AG04450 (cell line): ENCODE results near the gene SH3GL3. TPM values are rescaled to one million over a fixed set of nuclear protein-coding genes. Genes with fewer than 3 reads are reported as not detected.
A peak's percentile ranks its signal among the peaks of the same experiment; 100 is the strongest.

Experiments
- CTCF ChIA-PET: fragments of 300-600, 350-600 bp; formaldehyde crosslinking; extraction: SDS; loops from one replicate; lab custom pipeline; 2022; ENCODE audit warnings: antibody characterized with exemption, inconsistent platforms; lab: Charles Lee
- POLR2A ChIA-PET: fragments of 350-600 bp; formaldehyde crosslinking; extraction: SDS; loops from one replicate; lab custom pipeline; 2021; ENCODE audit warnings: antibody characterized with exemption, inconsistent platforms; lab: Yijun Ruan, JAX
- DNase-seq: peaks from one replicate; pipeline ENCODE4 v3.0.0-alpha.2; 2011; ENCODE audit warnings: low read depth, low spot score
- H3K27ac ChIP-seq: one replicate; pipeline ENCODE4 v1.5.1; 2012; ENCODE audit warnings: low read depth, low read length, control low read depth
- H3K27me3 ChIP-seq: one replicate; pipeline ENCODE4 v1.6.0; 2012; ENCODE audit warnings: low read length; ENCODE audit not compliant: control insufficient read depth, insufficient read depth
- H3K4me3 ChIP-seq: 2 replicates; pipeline ENCODE4 v1.5.1; 2011; ENCODE audit warnings: mild to moderate bottlenecking, low read depth, low read length, control low read depth
- H3K9me3 ChIP-seq: 2 replicates; pipeline ENCODE4 v1.5.1; 2012; ENCODE audit warnings: low read length; ENCODE audit not compliant: control insufficient read depth, insufficient read depth
- polyA minus RNA-seq: library from RNA; depleted of rRNA, polyadenylated mRNA; stranded (reverse); fragments of >200 nt; gene quantifications from 2 replicates; pipeline ENCODE4 v1.2.3, GENCODE V29; 2011; rRNA and poly(A)+ RNA removed
- polyA plus RNA-seq: library from polyadenylated mRNA; depleted of rRNA; stranded (reverse); fragments of >200 nt; gene quantifications from 2 replicates; pipeline ENCODE4 v1.2.3, GENCODE V29; 2011; rRNA removed
- TF ChIP-seq, protein P1 (sequence below): IDR thresholded peaks from 2 replicates; pipeline ENCODE4 v1.5.1; 2011; ENCODE audit warnings: low read depth, low read length, control low read depth, inconsistent platforms

SH3GL3 gene, protein sequence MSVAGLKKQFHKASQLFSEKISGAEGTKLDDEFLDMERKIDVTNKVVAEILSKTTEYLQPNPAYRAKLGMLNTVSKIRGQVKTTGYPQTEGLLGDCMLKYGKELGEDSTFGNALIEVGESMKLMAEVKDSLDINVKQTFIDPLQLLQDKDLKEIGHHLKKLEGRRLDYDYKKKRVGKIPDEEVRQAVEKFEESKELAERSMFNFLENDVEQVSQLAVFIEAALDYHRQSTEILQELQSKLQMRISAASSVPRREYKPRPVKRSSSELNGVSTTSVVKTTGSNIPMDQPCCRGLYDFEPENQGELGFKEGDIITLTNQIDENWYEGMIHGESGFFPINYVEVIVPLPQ
- polyA plus RNA-seq (not detected in 2 replicates), polyA minus RNA-seq (not detected in 2 replicates)

DNA sequence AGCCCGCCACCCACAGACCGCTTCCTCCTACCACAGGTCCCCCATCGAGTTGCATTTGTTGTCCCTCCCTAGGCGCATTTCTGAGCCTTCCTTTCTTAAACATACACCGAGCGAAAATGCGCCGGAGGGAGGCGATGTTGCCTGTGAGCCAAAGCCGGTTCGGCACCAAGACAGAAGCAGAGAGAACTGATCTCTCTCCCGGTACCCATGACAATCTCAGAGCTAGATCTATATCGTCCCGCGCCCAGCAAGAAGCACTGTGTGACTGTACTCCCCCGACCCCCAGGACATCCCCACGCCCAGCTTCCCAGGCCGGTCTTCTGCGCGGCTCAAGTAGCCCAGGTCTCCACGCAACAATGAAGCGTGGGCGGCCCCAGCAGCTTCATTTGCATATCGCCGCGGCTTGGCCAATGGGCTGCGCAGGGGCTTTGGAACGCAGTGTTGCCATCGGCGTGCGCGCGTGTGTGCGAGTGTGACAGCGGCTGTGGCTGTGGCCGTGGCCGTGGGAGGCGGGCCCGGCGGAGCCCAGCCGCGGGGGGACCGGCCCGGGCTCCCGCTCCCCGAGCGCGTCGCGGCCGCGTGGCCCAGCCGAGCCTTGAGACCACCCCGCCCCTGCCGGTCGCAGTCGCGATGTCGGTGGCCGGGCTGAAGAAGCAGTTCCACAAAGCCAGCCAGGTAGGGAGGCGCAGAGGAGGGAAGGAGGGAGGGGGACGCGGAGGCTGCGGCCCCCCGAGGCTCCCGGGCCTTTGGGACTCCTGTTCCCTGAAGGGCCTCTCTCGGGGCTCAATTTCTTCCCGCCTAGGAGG lies at the start of gene SH3GL3:
TSS of gene SH3GL3 (plus strand) at position 438 of the 806 bp plus-strand sequence. CDS start at position 631, 193 bp downstream.
- DNase-seq = no peak
- CTCF ChIA-PET = interaction anchor here (0.5 to 3.0 kb wide), 6 partner anchors 9 to 260 kb away, joined by 5 to 10 read pairs (median 6); no protein-coding TSS in a partner anchor
- POLR2A ChIA-PET = no interaction called here
- Histone ChIP-seq H3K9me3 (peaks cover 3% of the 10 kb centered on the region; the same call in 1 of the 2 replicates), H3K27me3 (peaks cover 27% of the 10 kb centered on the region), H3K27ac (no peak within 1 kb of the TSS), H3K4me3 (peak within 1 kb of the TSS; percentile 46)
- TF ChIP-seq, protein P1, sequence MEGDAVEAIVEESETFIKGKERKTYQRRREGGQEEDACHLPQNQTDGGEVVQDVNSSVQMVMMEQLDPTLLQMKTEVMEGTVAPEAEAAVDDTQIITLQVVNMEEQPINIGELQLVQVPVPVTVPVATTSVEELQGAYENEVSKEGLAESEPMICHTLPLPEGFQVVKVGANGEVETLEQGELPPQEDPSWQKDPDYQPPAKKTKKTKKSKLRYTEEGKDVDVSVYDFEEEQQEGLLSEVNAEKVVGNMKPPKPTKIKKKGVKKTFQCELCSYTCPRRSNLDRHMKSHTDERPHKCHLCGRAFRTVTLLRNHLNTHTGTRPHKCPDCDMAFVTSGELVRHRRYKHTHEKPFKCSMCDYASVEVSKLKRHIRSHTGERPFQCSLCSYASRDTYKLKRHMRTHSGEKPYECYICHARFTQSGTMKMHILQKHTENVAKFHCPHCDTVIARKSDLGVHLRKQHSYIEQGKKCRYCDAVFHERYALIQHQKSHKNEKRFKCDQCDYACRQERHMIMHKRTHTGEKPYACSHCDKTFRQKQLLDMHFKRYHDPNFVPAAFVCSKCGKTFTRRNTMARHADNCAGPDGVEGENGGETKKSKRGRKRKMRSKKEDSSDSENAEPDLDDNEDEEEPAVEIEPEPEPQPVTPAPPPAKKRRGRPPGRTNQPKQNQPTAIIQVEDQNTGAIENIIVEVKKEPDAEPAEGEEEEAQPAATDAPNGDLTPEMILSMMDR = peak; percentile 27

DNA sequence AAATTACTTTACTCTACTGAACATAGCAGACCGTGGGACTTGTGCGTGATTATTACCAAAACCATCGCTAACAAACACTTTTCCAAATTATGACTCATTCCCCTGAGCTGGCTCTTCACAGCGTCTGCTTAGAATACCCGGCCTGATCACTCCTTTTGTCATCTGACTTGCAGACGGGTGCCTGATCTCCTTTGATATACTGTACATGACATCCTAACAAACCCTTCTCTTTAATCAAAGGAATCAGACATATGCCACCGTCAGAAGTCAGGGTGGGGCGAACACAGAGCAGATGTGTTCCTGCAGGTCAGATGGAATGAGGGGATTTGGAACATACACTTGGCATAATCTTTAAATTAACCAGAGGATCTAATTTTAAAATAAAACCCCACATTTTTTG lies 48.5 kb upstream of the SH3GL3 start:
- TF ChIP-seq, protein P1 = no peak
- Histone ChIP-seq H3K27me3 (no peaks in the 10 kb centered on the region), H3K4me3 (no peak overlapping the region), H3K27ac (no peak overlapping the region), H3K9me3 (no peaks in the 10 kb centered on the region)
- CTCF ChIA-PET = interaction anchor here (1.0 kb wide), 1 partner anchor 150 kb away, joined by 3 read pairs; no protein-coding TSS in a partner anchor
- POLR2A ChIA-PET = no interaction called here
- DNase-seq = no peak

DNA sequence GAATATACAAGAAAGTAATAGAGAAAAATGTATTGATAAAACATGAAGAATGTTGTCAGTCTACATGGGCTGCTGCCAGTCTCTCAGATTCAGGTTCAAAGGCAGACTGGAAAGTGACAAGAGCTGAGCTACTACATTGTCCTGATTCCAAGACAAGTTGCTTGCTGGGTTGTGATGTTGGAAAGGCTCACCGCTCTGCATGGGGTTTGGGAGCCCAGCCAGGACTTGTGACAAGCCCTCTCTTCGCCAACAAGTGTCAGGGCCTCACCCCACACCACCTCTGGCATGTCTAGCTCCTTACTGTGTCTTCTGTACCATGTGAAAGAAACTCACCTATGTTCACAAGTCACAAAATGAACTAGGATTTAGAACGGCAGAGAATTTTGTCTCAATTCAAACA lies 43.0 kb upstream of the SH3GL3 start:
- no peak overlapping the region for H3K4me3 ChIP-seq
- ChIA-PET CTCF (no interaction called here), POLR2A (no interaction called here)

DNA sequence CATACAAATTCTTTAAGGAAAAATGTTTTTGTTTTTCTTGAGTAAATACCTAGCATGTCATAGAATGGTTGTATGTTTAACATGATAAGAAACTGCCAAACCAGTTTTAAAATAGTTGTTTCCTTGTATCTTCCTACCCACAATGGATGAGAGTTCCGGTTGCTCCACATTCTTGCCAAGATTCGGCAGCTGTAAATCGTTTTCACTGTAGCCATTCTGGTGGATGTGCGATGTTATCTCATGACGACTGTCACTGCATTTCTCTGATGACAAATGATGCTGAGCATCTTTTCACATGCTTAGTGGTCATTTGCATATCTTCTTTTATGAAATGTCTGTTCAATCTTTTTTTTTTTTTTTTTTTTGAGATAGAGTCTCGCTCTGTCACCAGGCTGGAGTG lies 36.6 kb upstream of the SH3GL3 start:
- no peak overlapping the region for H3K27ac ChIP-seq
- TF ChIP-seq, protein P1 = no peak
- H3K4me3 ChIP-seq = no peak overlapping the region
- ChIA-PET POLR2A (no interaction called here), CTCF (no interaction called here)
- no peaks in the 10 kb centered on the region for H3K9me3 ChIP-seq
- DNase-seq = no peak
- H3K27me3 ChIP-seq = no peaks in the 10 kb centered on the region

More for the DNA sequence above, 43.0 kb upstream of the SH3GL3 start:
- TF ChIP-seq, protein P1 = no peak
- H3K9me3 ChIP-seq = no peaks in the 10 kb centered on the region
- no peak overlapping the region for H3K27ac ChIP-seq
- no peaks in the 10 kb centered on the region for H3K27me3 ChIP-seq
- no peak for DNase-seq
